CD14-positive monocyte (primary cell): ENCODE data around the gene DNAH14. TPM values are rescaled to one million over a fixed set of nuclear protein-coding genes. Genes with fewer than 3 reads are reported as not detected.

Source experiments
- DNase-seq, 3 donors: peaks; one replicate each; pipeline ENCODE4 v3.0.0-alpha.2; 2011 to 2022
- H2AFZ ChIP-seq: 2 replicates; pipeline ENCODE4 v1.6.0; 2012; ENCODE audit warnings: mild to moderate bottlenecking, low read depth, low read length, inconsistent platforms; ENCODE audit not compliant: insufficient read depth, poor library complexity, severe bottlenecking
- H3K27ac ChIP-seq, 2 donors: 1 replicate in 1 of 2; 2 replicates in 1 of 2; pipeline ENCODE4 v1.5.1; 2012 to 2013; ENCODE audit warnings: low read length in 2 of 2, control low read depth in 1 of 2, inconsistent platforms in 1 of 2, low read depth in 1 of 2, mild to moderate bottlenecking in 1 of 2
- H3K27me3 ChIP-seq, 2 donors: one replicate each; pipeline versions ENCODE4 v1.6.0 to v1.6.1; 2011 to 2013; ENCODE audit warnings: low read length in 2 of 2; ENCODE audit not compliant: control insufficient read depth in 2 of 2, insufficient read depth in 2 of 2
- H3K36me3 ChIP-seq, 2 donors: replicated peaks in 1 of 2; 1 replicate in 1 of 2; 2 replicates in 1 of 2; pipeline versions ENCODE4 v1.5.1 to v1.6.1; 2012 to 2013; ENCODE audit warnings: low read length in 2 of 2, control low read depth in 1 of 2, inconsistent platforms in 1 of 2, mild to moderate bottlenecking in 1 of 2; ENCODE audit not compliant: insufficient read depth in 2 of 2, control insufficient read depth in 1 of 2
- H3K4me1 ChIP-seq, 2 donors: 1 replicate in 1 of 2; 2 replicates in 1 of 2; pipeline versions ENCODE4 v1.5.1 to v1.6.1; 2012 to 2013; ENCODE audit warnings: low read length in 2 of 2, control low read depth in 1 of 2, inconsistent platforms in 1 of 2, mild to moderate bottlenecking in 1 of 2, moderate library complexity in 1 of 2; ENCODE audit not compliant: insufficient read depth in 2 of 2, control insufficient read depth in 1 of 2
- H3K4me2 ChIP-seq: replicated peaks from 2 replicates; pipeline ENCODE3; 2012; ENCODE audit warnings: low read length, moderate library complexity, mild to moderate bottlenecking; ENCODE audit not compliant: poor library complexity, severe bottlenecking; ENCODE audit errors: extremely low read depth
- H3K4me3 ChIP-seq, 3 experiments: fragments of 200-600 bp in 1 of 3; sonication (generic) in 1 of 3; replicated peaks in 1 of 3; 1 replicate in 2 of 3; 2 replicates in 1 of 3; pipeline ENCODE4 v1.5.1; 2011 to 2013; ENCODE audit warnings: low read length in 3 of 3, mild to moderate bottlenecking in 3 of 3, control low read depth in 2 of 3, low read depth in 2 of 3, inconsistent platforms in 1 of 3, moderate library complexity in 1 of 3
- H3K79me2 ChIP-seq: 2 replicates; pipeline ENCODE4 v1.6.0; 2012; ENCODE audit warnings: mild to moderate bottlenecking, control low read depth, inconsistent platforms, low read length, moderate library complexity; ENCODE audit not compliant: insufficient read depth
- H3K9ac ChIP-seq: 2 replicates; pipeline ENCODE4 v1.6.0; 2017; ENCODE audit warnings: low read length, mild to moderate bottlenecking; ENCODE audit not compliant: insufficient read depth, poor library complexity, severe bottlenecking
- H3K9me3 ChIP-seq, 2 donors: replicated peaks in 1 of 2; 1 replicate in 1 of 2; 2 replicates in 1 of 2; pipeline versions ENCODE4 v1.5.1 to v1.6.1; 2012 to 2013; ENCODE audit warnings: low read length in 2 of 2, control low read depth in 1 of 2; ENCODE audit not compliant: control insufficient read depth in 1 of 2, insufficient read depth in 1 of 2
- H4K20me1 ChIP-seq: 2 replicates; pipeline ENCODE4 v1.6.0; 2012; ENCODE audit warnings: mild to moderate bottlenecking, low read length, control low read depth, moderate library complexity; ENCODE audit not compliant: insufficient read depth
- H3K27ac Mint-ChIP-seq, 7 donors: one replicate each; pipeline ENCODE4 v1.8.0; 2020; ENCODE audit warnings: mild to moderate bottlenecking in 7 of 7, mixed read lengths in 7 of 7, moderate library complexity in 6 of 7, inconsistent platforms in 2 of 7
- H3K27me3 Mint-ChIP-seq, 3 donors: one replicate each; pipeline ENCODE4 v1.8.0; 2021 to 2022; ENCODE audit warnings: low read depth in 3 of 3, mild to moderate bottlenecking in 3 of 3, mixed read lengths in 3 of 3, moderate library complexity in 3 of 3, inconsistent platforms in 1 of 3
- H3K36me3 Mint-ChIP-seq, 2 donors: one replicate each; pipeline ENCODE4 v1.8.0; 2020; ENCODE audit warnings: mixed read lengths in 2 of 2, inconsistent platforms in 1 of 2, mild to moderate bottlenecking in 1 of 2
- H3K4me1 Mint-ChIP-seq: one replicate; pipeline ENCODE4 v1.8.0; 2020; ENCODE audit warnings: mild to moderate bottlenecking, mixed read lengths
- H3K4me3 Mint-ChIP-seq, 2 donors: one replicate each; pipeline ENCODE4 v1.8.0; 2020; ENCODE audit warnings: mild to moderate bottlenecking in 2 of 2, mixed read lengths in 2 of 2, moderate library complexity in 1 of 2
- H3K9me3 Mint-ChIP-seq, 7 donors: one replicate each; pipeline ENCODE4 v1.8.0; 2020 to 2022; ENCODE audit warnings: mixed read lengths in 7 of 7, mild to moderate bottlenecking in 6 of 7, moderate library complexity in 6 of 7, inconsistent platforms in 2 of 7
- CTCF ChIP-seq: fragments of 200-600 bp; IDR thresholded peaks from one replicate; pipeline ENCODE4 v1.8.0; 2022; ENCODE audit warnings: antibody characterized with exemption, mild to moderate bottlenecking
- WGBS: methylation state at CpG from one replicate; pipeline ENCODE4 v1.1.5; 2013; ENCODE audit warnings: missing lambda C conversion rate; ENCODE audit not compliant: insufficient coverage; 5-methylcytosine and 5-hydroxymethylcytosine counted together
- intact Hi-C, 2 donors: fragments of 100-400 bp; cut with micrococcal nuclease; formaldehyde crosslinking; loops; one replicate each; pipeline versions ENCODE4 v1.15.0 to v1.15.1; 2023
- polyA plus RNA-seq, 3 donors: library from polyadenylated mRNA; depleted of rRNA in 1 of 3; unstranded in 2 of 3; stranded (reverse) in 1 of 3; fragments of 300-500 nt in 2 of 3; fragments of >200 nt in 1 of 3; fragmentation: Illumina TruSeq in 2 of 3; gene quantifications; 1 replicate in 2 of 3; 2 replicates in 1 of 3; pipeline ENCODE4 v1.2.3, GENCODE V29; 2012 to 2021

Gene DNAH14
- polyA plus RNA-seq, 3 donors, result 0.83 TPM; not detected in 2

GRCh38 chr1:225435076-225435475 lies 505.6 kb downstream of the DNAH14 start:
- no CpG with 5 or more reads among the region's 6 CpGs for WGBS
- no peaks in the 10 kb centered on the region for H4K20me1 ChIP-seq
- H3K4me1 ChIP-seq, result peaks cover 0 to 6% of the 10 kb centered on the region in 2 donors
- H3K27me3 ChIP-seq, result no peaks in the 10 kb centered on the region
- Mint-ChIP-seq H3K36me3 (no peaks in the 10 kb centered on the region), H3K9me3 (peaks cover 0 to 9% (median 6%) of the 10 kb centered on the region in 7 donors), H3K4me1 (peaks cover 16% of the 10 kb centered on the region), H3K27ac (no peak overlapping the region), H3K4me3 (no peak overlapping the region), H3K27me3 (peaks cover 1 to 2% (median 2%) of the 10 kb centered on the region in 3 donors)
- H3K79me2 ChIP-seq, result no peaks in the 10 kb centered on the region
- H3K36me3 ChIP-seq, result no peaks in the 10 kb centered on the region
- H3K9ac ChIP-seq, result no peak overlapping the region
- no peak overlapping the region for H3K27ac ChIP-seq
- intact Hi-C loops, result no loop called here
- no peak overlapping the region for H3K4me2 ChIP-seq
- no peak overlapping the region for H3K4me3 ChIP-seq
- DNase-seq, result no peak
- H2AFZ ChIP-seq, result no peak overlapping the region
- H3K9me3 ChIP-seq, result no peaks in the 10 kb centered on the region
- no peak for TF ChIP-seq CTCF

GRCh38 chr1:225435487-225435886 lies 506.0 kb downstream of the DNAH14 start:
- no CpG with 5 or more reads among the region's 1 CpG for WGBS
- H3K27ac ChIP-seq, result no peak overlapping the region
- no peaks in the 10 kb centered on the region for H3K9me3 ChIP-seq
- Mint-ChIP-seq H3K4me1 (peaks cover 12% of the 10 kb centered on the region), H3K27ac (peak overlapping the region in 1 of 7 donors; percentile 27), H3K4me3 (no peak overlapping the region), H3K36me3 (no peaks in the 10 kb centered on the region), H3K9me3 (peaks cover 0 to 9% (median 6%) of the 10 kb centered on the region in 7 donors), H3K27me3 (peaks cover 1 to 2% (median 2%) of the 10 kb centered on the region in 3 donors)
- H3K79me2 ChIP-seq, result no peaks in the 10 kb centered on the region
- no peak overlapping the region for H3K4me3 ChIP-seq
- no peak overlapping the region for H3K4me2 ChIP-seq
- H3K27me3 ChIP-seq, result no peaks in the 10 kb centered on the region
- no peaks in the 10 kb centered on the region for H4K20me1 ChIP-seq
- intact Hi-C loops, result no loop called here
- no peak overlapping the region for H2AFZ ChIP-seq
- DNase-seq, result no peak
- no peak overlapping the region for H3K9ac ChIP-seq
- H3K36me3 ChIP-seq, result no peaks in the 10 kb centered on the region
- no peak for TF ChIP-seq CTCF
- H3K4me1 ChIP-seq, result peaks cover 0 to 6% of the 10 kb centered on the region in 2 donors
